GM12878 (cell line): ENCODE measurements around the gene TRUB2. TPM values are rescaled to one million over a fixed set of nuclear protein-coding genes. Genes with fewer than 3 reads are reported as not detected.

ENCODE experiments used
- ATAC-seq: fragments of 200-7000 bp; cut with Tn5 transposase; 3 replicates; pipeline ENCODE4 v1.9.1; 2020; ENCODE audit warnings: mild to moderate bottlenecking, moderate library complexity
- BruUV-seq: library from RNA; stranded (reverse); fragments of 400-500 nt; replicated peaks from 2 replicates; lab custom pipeline; 2021; lab: Mats Ljungman, UMichigan
- CTCF ChIA-PET: fragments of 300-600 bp; sonication (Branson Sonifier 250); formaldehyde crosslinking; extraction: SDS; loops from one replicate; lab custom pipeline; 2021; ENCODE audit warnings: inconsistent platforms; lab: Yijun Ruan, JAX
- POLR2A ChIA-PET: fragments of 350-600 bp; formaldehyde crosslinking; extraction: SDS; loops from one replicate; lab custom pipeline; 2021; ENCODE audit warnings: inconsistent platforms; lab: Charles Lee
- RAD21 ChIA-PET: fragments of 300-600 bp; sonication (Branson Sonifier 250); formaldehyde crosslinking; loops from one replicate; lab custom pipeline; 2023; ENCODE audit warnings: antibody characterized with exemption; ENCODE audit not compliant: unreplicated experiment; lab: Charles Lee
- SMC1A ChIA-PET: fragments of 300-600 bp; sonication (Branson Sonifier 250); formaldehyde crosslinking; loops from one replicate; lab custom pipeline; 2023; ENCODE audit not compliant: unreplicated experiment, uncharacterized antibody; lab: Charles Lee
- DNase-seq: peaks from one replicate; pipeline ENCODE4 v3.0.0-alpha.2; 2011; ENCODE audit warnings: low read depth, low spot score
- FAIRE-seq: peaks from 3 replicates; lab custom pipeline; 2011; peaks lifted over from hg19 to GRCh38; lab: Jason Lieb, UNC
- H2AFZ ChIP-seq: 2 replicates; pipeline ENCODE4 v1.6.0; 2011; ENCODE audit warnings: low read depth, low read length, control low read depth; ENCODE audit not compliant: control insufficient read depth
- H3K27ac ChIP-seq: 2 replicates; pipeline ENCODE4 v1.5.1; 2011; ENCODE audit warnings: control low read depth; ENCODE audit not compliant: control insufficient read depth, insufficient read depth
- H3K27me3 ChIP-seq, 2 experiments: replicated peaks in 1 of 2; 2 replicates each; pipeline versions ENCODE4 v1.6.0 to v1.6.1; 2011; ENCODE audit warnings: low read length in 1 of 2; ENCODE audit not compliant: control insufficient read depth in 2 of 2, insufficient read depth in 2 of 2
- H3K36me3 ChIP-seq, 2 experiments: 2 replicates each; pipeline ENCODE4 v1.5.1; 2011; ENCODE audit warnings: low read length in 1 of 2; ENCODE audit not compliant: control insufficient read depth in 2 of 2, insufficient read depth in 2 of 2
- H3K4me1 ChIP-seq: 2 replicates; pipeline ENCODE4 v1.6.1; 2011; ENCODE audit warnings: mild to moderate bottlenecking, low read length, moderate library complexity, mixed read lengths; ENCODE audit not compliant: control insufficient read depth, insufficient read depth
- H3K4me2 ChIP-seq: 2 replicates; pipeline ENCODE4 v1.6.0; 2011; ENCODE audit warnings: control low read depth; ENCODE audit not compliant: control insufficient read depth, insufficient read depth
- H3K4me3 ChIP-seq: fragments of 200-600 bp; sonication (generic); 2 replicates; pipeline ENCODE4 v1.5.1; 2016
- H3K79me2 ChIP-seq: 2 replicates; pipeline ENCODE4 v1.6.0; 2011; ENCODE audit warnings: low read length; ENCODE audit not compliant: control insufficient read depth, insufficient read depth
- H3K9ac ChIP-seq: 2 replicates; pipeline ENCODE4 v1.8.0; 2011; ENCODE audit warnings: low read length, control low read depth, mixed read lengths; ENCODE audit not compliant: control insufficient read depth, insufficient read depth
- H3K9me3 ChIP-seq: replicated peaks from 3 replicates; pipeline ENCODE4 v1.5.1; 2011; ENCODE audit warnings: mild to moderate bottlenecking, low read length; ENCODE audit not compliant: control insufficient read depth, insufficient read depth
- H4K20me1 ChIP-seq: 2 replicates; pipeline ENCODE4 v1.6.0; 2011; ENCODE audit not compliant: control insufficient read depth, insufficient read depth
- CEBPB ChIP-seq, 2 experiments: fragments of 150-350 bp in 1 of 2; IDR thresholded peaks; 2 replicates each; pipeline ENCODE4 v1.6.1; 2012 to 2014; ENCODE audit warnings: low read depth in 2 of 2, low read length in 2 of 2, borderline replicate concordance in 1 of 2, inconsistent platforms in 1 of 2
- HDAC6 ChIP-seq: fragments of 200-600 bp; sonication (generic); IDR thresholded peaks from one replicate; pipeline ENCODE4 v1.8.0; 2017; ENCODE audit warnings: antibody characterized with exemption; ENCODE audit not compliant: unreplicated experiment
- RAD21 ChIP-seq: IDR thresholded peaks from 2 replicates; pipeline ENCODE4 v1.6.1; 2011; ENCODE audit warnings: mild to moderate bottlenecking, low read depth, low read length, moderate library complexity; ENCODE audit not compliant: insufficient read depth
- RELB ChIP-seq: fragments of 450-650 bp; IDR thresholded peaks from 2 replicates; pipeline ENCODE4 v1.6.1; 2017; ENCODE audit warnings: low read depth, mild to moderate bottlenecking, moderate library complexity
- SMC3 ChIP-seq: IDR thresholded peaks from 2 replicates; pipeline ENCODE4 v1.6.1; 2011; ENCODE audit warnings: low read length, improper control_type of control experiment, borderline replicate concordance
- SUZ12 ChIP-seq: fragments of 200-600 bp; sonication (generic); IDR thresholded peaks from one replicate; pipeline ENCODE4 v1.6.1; 2018; ENCODE audit warnings: antibody characterized with exemption, mild to moderate bottlenecking; ENCODE audit not compliant: unreplicated experiment
- TBL1XR1 ChIP-seq: IDR thresholded peaks from 2 replicates; pipeline ENCODE4 v1.6.1; 2012; ENCODE audit warnings: low read depth, low read length, improper control_type of control experiment
- WGBS: methylation state at CpG from one replicate; pipeline ENCODE4 v1.1.6; 2016; ENCODE audit warnings: low lambda C conversion rate; ENCODE audit not compliant: insufficient replicate concordance, insufficient coverage; ENCODE audit errors: missing lambda C conversion rate; 5-methylcytosine and 5-hydroxymethylcytosine counted together
- in situ Hi-C: fragments of 300-500 bp; cut with MboI; formaldehyde crosslinking; loops from 9 replicates; pipeline ENCODE4 v1.14.3; 2018; ENCODE audit warnings: mixed read lengths
- intact Hi-C: fragments of 100-400 bp; cut with micrococcal nuclease; formaldehyde crosslinking; loops from one replicate; pipeline ENCODE4 v1.14.2; 2022; ENCODE audit not compliant: unreplicated experiment
- polyA plus RNA-seq, 11 experiments: library from polyadenylated mRNA; depleted of rRNA in 4 of 11; unstranded in 6 of 11; stranded (reverse) in 5 of 11; fragments of >200 nt; fragmentation: Nextera tagmentation in 4 of 11; fragmentation: Illumina TruSeq in 1 of 11; extraction: Ambion mirVana in 4 of 11; extraction: Trizol in 1 of 11; gene quantifications; 1 replicate in 1 of 11; 2 replicates in 10 of 11; pipeline versions ENCODE4 v1.2.1 to v1.2.3, GENCODE V29; 2011 to 2016; ENCODE audit warnings: inconsistent platforms in 2 of 11, missing spikeins in 2 of 11, low read depth in 1 of 11
- total RNA-seq, 4 experiments: library from RNA; depleted of rRNA in 3 of 4; stranded (reverse); fragments of >200 nt in 3 of 4; fragmentation: Illumina TruSeq in 1 of 4; extraction: Trizol in 1 of 4; gene quantifications; 2 replicates each; pipeline versions ENCODE4 v1.2.1 to v1.2.3, GENCODE V29; 2013 to 2021

The TRUB2 gene
- total and polyA plus RNA-seq, 10 of the 15 experiments (the other 5 are each of a cell fraction or from before 2014, with no cell fraction given) = 2.8 to 70.5 (median 37.2) TPM

GRCh38 chr9:128298535-128299482 is 23.4 kb downstream of the TRUB2 start:
- H2AFZ ChIP-seq = no peak overlapping the region
- H3K4me1 ChIP-seq = no peaks in the 10 kb centered on the region
- H3K79me2 ChIP-seq = no peaks in the 10 kb centered on the region
- no peak overlapping the region for H3K9ac ChIP-seq
- ChIA-PET SMC1A (interaction anchor here (0.6 kb wide), 1 partner anchor 26 kb away, joined by 4 read pairs; no protein-coding TSS in a partner anchor), CTCF (interaction anchor here (1.2 to 4.2 kb wide), 3 partner anchors 12 to 43 kb away, joined by 3 to 34 read pairs (median 18); no protein-coding TSS in a partner anchor), POLR2A (interaction anchor here (0.7 kb wide), 1 partner anchor 195 kb away, joined by 3 read pairs; no protein-coding TSS in a partner anchor), RAD21 (interaction anchor here (0.7 to 1.4 kb wide), 2 partner anchors 43 to 63 kb away, joined by 3 to 4 read pairs; no protein-coding TSS in a partner anchor)
- no peak for ATAC-seq
- no peak for TF ChIP-seq CEBPB (IDR thresholded peaks at IDR 0.05; ENCODE audit: borderline replicate concordance in 1 of 2, low read depth in 2 of 2, low read length in 2 of 2)
- TF ChIP-seq HDAC6 = no peak
- TF ChIP-seq RAD21 = no peak
- no peak for TF ChIP-seq TBL1XR1
- TF ChIP-seq SUZ12 = no peak
- TF ChIP-seq RELB = no peak
- TF ChIP-seq SMC3 = no peak
- H3K27me3 ChIP-seq = no peaks in the 10 kb centered on the region
- FAIRE-seq = no peak
- 75% methylated on average over 20 of the region's 20 CpGs for WGBS
- H3K36me3 ChIP-seq = no peaks in the 10 kb centered on the region
- intact Hi-C loops = no loop called here
- no peaks in the 10 kb centered on the region for H4K20me1 ChIP-seq
- no TSS peak for BruUV-seq
- no peak overlapping the region for H3K4me3 ChIP-seq
- H3K9me3 ChIP-seq = no peaks in the 10 kb centered on the region
- in situ Hi-C loops = no loop called here
- no peak overlapping the region for H3K4me2 ChIP-seq
- DNase-seq = no peak
- H3K27ac ChIP-seq = no peak overlapping the region
